Neural cell (in vitro differentiated cells): ENCODE measurements around the gene FHOD3. TPM values are rescaled to one million over a fixed set of nuclear protein-coding genes. Genes with fewer than 3 reads are reported as not detected.

ENCODE experiments used
- H2AFZ ChIP-seq: fragments of 200-600, 300-800 bp; sonication (generic), shearing (Covaris generic); 2 replicates; pipeline ENCODE4 v1.6.0; 2014; ENCODE audit warnings: low read depth, mild to moderate bottlenecking, antibody characterized with exemption, low read length, moderate library complexity
- H3F3A ChIP-seq: fragments of 200-600 bp; shearing (Covaris generic); 2 replicates; pipeline ENCODE4 v1.6.1; 2016; ENCODE audit warnings: mild to moderate bottlenecking, moderate library complexity, mixed read lengths, antibody characterized with exemption, low read length; ENCODE audit not compliant: insufficient read depth, poor library complexity, severe bottlenecking
- H3K27ac ChIP-seq: fragments of 200-600, 300-800 bp; sonication (generic), shearing (Covaris generic); 2 replicates; pipeline ENCODE4 v1.5.1; 2014; ENCODE audit warnings: mild to moderate bottlenecking, low read length, moderate library complexity
- H3K27me3 ChIP-seq: fragments of 300-800, 200-600 bp; sonication (generic), shearing (Covaris generic); 2 replicates; pipeline ENCODE4 v1.6.0; 2014; ENCODE audit warnings: mild to moderate bottlenecking, low read depth, low read length, moderate library complexity; ENCODE audit not compliant: insufficient read depth
- H3K36me3 ChIP-seq: fragments of 300-800, 200-600 bp; sonication (generic), shearing (Covaris generic); 2 replicates; pipeline ENCODE4 v1.5.1; 2014; ENCODE audit warnings: mild to moderate bottlenecking, antibody characterized with exemption, low read length, moderate library complexity; ENCODE audit not compliant: insufficient read depth
- H3K4me2 ChIP-seq: fragments of 300-800, 200-600 bp; sonication (generic), shearing (Covaris generic); 2 replicates; pipeline ENCODE4 v1.6.0; 2014; ENCODE audit warnings: mild to moderate bottlenecking, low read length
- H3K4me3 ChIP-seq: fragments of 300-800, 200-600 bp; sonication (generic), shearing (Covaris generic); 2 replicates; pipeline ENCODE4 v1.5.1; 2014; ENCODE audit warnings: mild to moderate bottlenecking, low read length, moderate library complexity
- H3K79me2 ChIP-seq: fragments of 200-600 bp; shearing (Covaris generic); replicated peaks from 2 replicates; pipeline ENCODE4 v1.6.0; 2014; ENCODE audit warnings: mild to moderate bottlenecking, low read length, moderate library complexity; ENCODE audit not compliant: insufficient read depth
- H3K9ac ChIP-seq: fragments of 300-800, 200-600 bp; sonication (generic), shearing (Covaris generic); 2 replicates; pipeline ENCODE4 v1.6.1; 2016; ENCODE audit warnings: mild to moderate bottlenecking, low read length, mixed read lengths
- H3K9me2 ChIP-seq: fragments of 200-600 bp; shearing (Covaris generic); 2 replicates; pipeline ENCODE4 v1.6.1; 2016; ENCODE audit warnings: mild to moderate bottlenecking, low read length, mixed read lengths; ENCODE audit not compliant: insufficient read depth
- H3K9me3 ChIP-seq: fragments of 200-600, 300-800 bp; sonication (generic), shearing (Covaris generic); 2 replicates; pipeline ENCODE4 v1.6.1; 2016; ENCODE audit warnings: mild to moderate bottlenecking, mixed run types, low read length, moderate library complexity, mixed read lengths
- H4K20me1 ChIP-seq: fragments of 200-600 bp; shearing (Covaris generic); 2 replicates; pipeline ENCODE4 v1.6.1; 2016; ENCODE audit warnings: mild to moderate bottlenecking, mixed run types; ENCODE audit not compliant: insufficient read depth
- CTCF ChIP-seq: fragments of 450-650 bp; IDR thresholded peaks from 2 replicates; pipeline ENCODE4 v1.5.1; 2014; ENCODE audit warnings: antibody characterized with exemption, mild to moderate bottlenecking, moderate library complexity; ENCODE audit not compliant: poor library complexity, severe bottlenecking
- EP300 ChIP-seq: fragments of 450-650 bp; conservative IDR thresholded peaks from 2 replicates; pipeline ENCODE4 v1.6.1; 2014; ENCODE audit warnings: antibody characterized with exemption, mild to moderate bottlenecking, moderate library complexity; ENCODE audit not compliant: poor library complexity, severe bottlenecking
- EZH2 ChIP-seq: fragments of 200-600, 300-800 bp; shearing (Covaris generic), sonication (generic); IDR thresholded peaks from 2 replicates; pipeline ENCODE4 v1.6.1; 2014; ENCODE audit warnings: antibody characterized with exemption, low read length, borderline replicate concordance, mild to moderate bottlenecking; ENCODE audit not compliant: insufficient read depth, poor library complexity, severe bottlenecking
- MXI1 ChIP-seq: fragments of 450-650 bp; conservative IDR thresholded peaks from 2 replicates; pipeline ENCODE4 v1.6.1; 2014; ENCODE audit warnings: antibody characterized with exemption, mild to moderate bottlenecking; ENCODE audit not compliant: poor library complexity, severe bottlenecking
- POLR2AphosphoS5 ChIP-seq: IDR thresholded peaks from 2 replicates; pipeline ENCODE4 v1.6.1; 2012
- RAD21 ChIP-seq: fragments of 450-650 bp; conservative IDR thresholded peaks from 2 replicates; pipeline ENCODE4 v1.6.1; 2014; ENCODE audit warnings: antibody characterized with exemption, mild to moderate bottlenecking, moderate library complexity
- REST ChIP-seq: IDR thresholded peaks from 2 replicates; pipeline ENCODE4 v1.6.1; 2012; ENCODE audit warnings: borderline replicate concordance
- SMC3 ChIP-seq: fragments of 450-650 bp; conservative IDR thresholded peaks from 2 replicates; pipeline ENCODE4 v1.6.1; 2014; ENCODE audit warnings: antibody characterized with exemption, mild to moderate bottlenecking, moderate library complexity; ENCODE audit not compliant: poor library complexity
- TAF1 ChIP-seq: IDR thresholded peaks from 2 replicates; pipeline ENCODE4 v1.6.1; 2012; ENCODE audit warnings: low read depth
- polyA plus RNA-seq: library from polyadenylated mRNA; depleted of rRNA; stranded (reverse); fragments of >200 nt; gene quantifications from 2 replicates; pipeline ENCODE4 v1.2.3, GENCODE V29; 2014

FHOD3 gene
- polyA plus RNA-seq, 1 donor from 2014 or later = 19.4 TPM

- Histone ChIP-seq H3K36me3 (no peaks in the 10 kb centered on the region), H3K27me3 (no peaks in the 10 kb centered on the region), H3K4me2 (no peak overlapping the region), H3K27ac (no peak overlapping the region), H4K20me1 (no peaks in the 10 kb centered on the region), H3K9me2 (no peaks in the 10 kb centered on the region), H3F3A (no peaks in the 10 kb centered on the region), H3K4me3 (no peak overlapping the region), H3K9me3 (no peaks in the 10 kb centered on the region), H3K79me2 (no peaks in the 10 kb centered on the region), H2AFZ (no peak overlapping the region), H3K9ac (no peak overlapping the region)
- TF ChIP-seq RAD21 = no peak
- no peak for TF ChIP-seq MXI1
- no peak for TF ChIP-seq EP300
These were observed 370.8 kb downstream of the FHOD3 start for GRCh38 chr18:36668349-36668748.

GRCh38 chr18:36672437-36673344 lies 375.2 kb downstream of the FHOD3 start:
- Histone ChIP-seq H3K9me2 (no peaks in the 10 kb centered on the region), H3K79me2 (no peaks in the 10 kb centered on the region), H3K27ac (no peak overlapping the region), H4K20me1 (no peaks in the 10 kb centered on the region), H3F3A (no peaks in the 10 kb centered on the region), H3K27me3 (no peaks in the 10 kb centered on the region), H2AFZ (no peak overlapping the region), H3K36me3 (no peaks in the 10 kb centered on the region), H3K9ac (no peak overlapping the region), H3K4me3 (no peak overlapping the region), H3K4me2 (no peak overlapping the region), H3K9me3 (peaks cover 6% of the 10 kb centered on the region)
- TF ChIP-seq TAF1 (no peak), CTCF (no peak), MXI1 (no peak)

- Histone ChIP-seq H3K36me3 (no peaks in the 10 kb centered on the region), H2AFZ (no peak overlapping the region), H3K9me2 (no peaks in the 10 kb centered on the region), H4K20me1 (no peaks in the 10 kb centered on the region), H3K4me3 (no peak overlapping the region), H3F3A (no peaks in the 10 kb centered on the region), H3K27ac (no peak overlapping the region), H3K9me3 (peaks cover 6% of the 10 kb centered on the region), H3K79me2 (no peaks in the 10 kb centered on the region), H3K27me3 (no peaks in the 10 kb centered on the region), H3K4me2 (no peak overlapping the region), H3K9ac (no peak overlapping the region)
- TF ChIP-seq SMC3 (no peak), TAF1 (no peak), CTCF (no peak), EZH2 (no peak), MXI1 (no peak), EP300 (no peak), RAD21 (no peak), POLR2AphosphoS5 (no peak), REST (no peak)
These were observed 375.9 kb downstream of the FHOD3 start for GRCh38 chr18:36673452-36673851.
